Measurements from ENCODE around the gene PLIN5. TPM values are rescaled to one million over a fixed set of nuclear protein-coding genes. Genes with fewer than 3 reads are reported as not detected.
A peak's percentile ranks its signal among the peaks of the same experiment; 100 is the strongest.

PLIN5 gene
- polyA plus RNA-seq, 3 donors: 0.28 to 3.0 (median 0.58) TPM

GRCh38 chr19:4506449-4507149 is 28.4 kb downstream of the PLIN5 start:
- no peak overlapping the region for H3K4me3 ChIP-seq (replicated peaks in 1 of 3; ENCODE audit: low read depth in 2 of 3, low read length in 3 of 3)
- DNase-seq: peak in 2 of 3 donors; percentile 12 to 31
- no peak overlapping the region for H3K4me3 Mint-ChIP-seq
- 92% methylated on average over 16 of the region's 17 CpGs for WGBS (ENCODE audit: insufficient coverage)
- H3K36me3 ChIP-seq (replicated peaks in 1 of 2; ENCODE audit: control insufficient read depth in 1 of 2, insufficient read depth in 2 of 2, low read length in 2 of 2): peaks cover 17 to 18% of the 10 kb centered on the region in 2 donors
- H2AFZ ChIP-seq (ENCODE audit: insufficient read depth, low read depth, low read length, poor library complexity, severe bottlenecking): no peak overlapping the region
- H3K4me1 ChIP-seq (ENCODE audit: control insufficient read depth in 1 of 2, insufficient read depth in 2 of 2, low read length in 2 of 2): peaks cover 0 to 6% of the 10 kb centered on the region in 2 donors
- H3K4me2 ChIP-seq (replicated peaks; ENCODE audit: extremely low read depth, low read length, poor library complexity, severe bottlenecking): no peak overlapping the region
- no peaks in the 10 kb centered on the region for H3K9me3 ChIP-seq (replicated peaks in 1 of 2; ENCODE audit: control insufficient read depth in 1 of 2, insufficient read depth in 1 of 2, low read length in 2 of 2)
- H3K79me2 ChIP-seq (ENCODE audit: insufficient read depth, low read length): no peaks in the 10 kb centered on the region
- intact Hi-C loops (cut with micrococcal nuclease): no loop called here
- no peaks in the 10 kb centered on the region for H3K27me3 ChIP-seq (ENCODE audit: control insufficient read depth in 2 of 2, insufficient read depth in 2 of 2, low read length in 2 of 2)
- peak overlapping the region in 6 of 7 donors; percentile 6 to 67 (median 60) for H3K27ac Mint-ChIP-seq
- H3K9ac ChIP-seq (ENCODE audit: insufficient read depth, low read length, poor library complexity, severe bottlenecking): no peak overlapping the region
- no peaks in the 10 kb centered on the region for H3K9me3 Mint-ChIP-seq
- H3K27me3 Mint-ChIP-seq (ENCODE audit: low read depth in 3 of 3): peaks cover 1 to 3% (median 1%) of the 10 kb centered on the region in 3 donors
- H3K36me3 Mint-ChIP-seq: peaks cover 23 to 38% of the 10 kb centered on the region in 2 donors
- peaks cover 7% of the 10 kb centered on the region for H3K4me1 Mint-ChIP-seq
- TF ChIP-seq CTCF (IDR thresholded peaks at IDR 0.05): no peak
- no peaks in the 10 kb centered on the region for H4K20me1 ChIP-seq (ENCODE audit: insufficient read depth, low read length)
- H3K27ac ChIP-seq (ENCODE audit: low read depth in 1 of 2, low read length in 2 of 2): no peak overlapping the region

- intact Hi-C loops (cut with micrococcal nuclease): no loop called here
- Histone ChIP-seq H2AFZ (ENCODE audit: insufficient read depth, low read depth, low read length, poor library complexity, severe bottlenecking) (no peak overlapping the region), H3K79me2 (ENCODE audit: insufficient read depth, low read length) (no peaks in the 10 kb centered on the region), H3K27me3 (ENCODE audit: control insufficient read depth in 2 of 2, insufficient read depth in 2 of 2, low read length in 2 of 2) (no peaks in the 10 kb centered on the region), H4K20me1 (ENCODE audit: insufficient read depth, low read length) (no peaks in the 10 kb centered on the region), H3K4me1 (ENCODE audit: control insufficient read depth in 1 of 2, insufficient read depth in 2 of 2, low read length in 2 of 2) (peaks cover 0 to 6% of the 10 kb centered on the region in 2 donors), H3K27ac (ENCODE audit: low read depth in 1 of 2, low read length in 2 of 2) (no peak overlapping the region), H3K4me3 (replicated peaks in 1 of 3; ENCODE audit: low read depth in 2 of 3, low read length in 3 of 3) (no peak overlapping the region), H3K4me2 (replicated peaks; ENCODE audit: extremely low read depth, low read length, poor library complexity, severe bottlenecking) (no peak overlapping the region), H3K36me3 (replicated peaks in 1 of 2; ENCODE audit: control insufficient read depth in 1 of 2, insufficient read depth in 2 of 2, low read length in 2 of 2) (peaks cover 24 to 26% of the 10 kb centered on the region in 2 donors), H3K9ac (ENCODE audit: insufficient read depth, low read length, poor library complexity, severe bottlenecking) (no peak overlapping the region), H3K9me3 (replicated peaks in 1 of 2; ENCODE audit: control insufficient read depth in 1 of 2, insufficient read depth in 1 of 2, low read length in 2 of 2) (no peaks in the 10 kb centered on the region)
- DNase-seq: no peak
- no peak overlapping the region for H3K4me3 Mint-ChIP-seq
- peaks cover 7% of the 10 kb centered on the region for H3K4me1 Mint-ChIP-seq
- peaks cover 0 to 3% (median 0%) of the 10 kb centered on the region in 3 donors for H3K27me3 Mint-ChIP-seq (ENCODE audit: low read depth in 3 of 3)
- no peak for TF ChIP-seq CTCF (IDR thresholded peaks at IDR 0.05)
- H3K9me3 Mint-ChIP-seq: no peaks in the 10 kb centered on the region
- H3K27ac Mint-ChIP-seq: peak overlapping the region in 6 of 7 donors; percentile 6 to 67 (median 60)
- H3K36me3 Mint-ChIP-seq: peaks cover 26 to 46% of the 10 kb centered on the region in 2 donors
- WGBS (ENCODE audit: insufficient coverage): 98% methylated on average over 32 of the region's 34 CpGs
Measured at GRCh38 chr19:4505570-4506448, 29.2 kb downstream of the PLIN5 start.

All from CD14-positive monocyte (primary cell).